ENCODE data around the gene ZNF880.
"Not testable (repeated sequence)": the region's sequence is repeated elsewhere in the genome, so short reads cannot be mapped to it uniquely, and the experiment has no call there.

Gene ZNF880

DNA sequence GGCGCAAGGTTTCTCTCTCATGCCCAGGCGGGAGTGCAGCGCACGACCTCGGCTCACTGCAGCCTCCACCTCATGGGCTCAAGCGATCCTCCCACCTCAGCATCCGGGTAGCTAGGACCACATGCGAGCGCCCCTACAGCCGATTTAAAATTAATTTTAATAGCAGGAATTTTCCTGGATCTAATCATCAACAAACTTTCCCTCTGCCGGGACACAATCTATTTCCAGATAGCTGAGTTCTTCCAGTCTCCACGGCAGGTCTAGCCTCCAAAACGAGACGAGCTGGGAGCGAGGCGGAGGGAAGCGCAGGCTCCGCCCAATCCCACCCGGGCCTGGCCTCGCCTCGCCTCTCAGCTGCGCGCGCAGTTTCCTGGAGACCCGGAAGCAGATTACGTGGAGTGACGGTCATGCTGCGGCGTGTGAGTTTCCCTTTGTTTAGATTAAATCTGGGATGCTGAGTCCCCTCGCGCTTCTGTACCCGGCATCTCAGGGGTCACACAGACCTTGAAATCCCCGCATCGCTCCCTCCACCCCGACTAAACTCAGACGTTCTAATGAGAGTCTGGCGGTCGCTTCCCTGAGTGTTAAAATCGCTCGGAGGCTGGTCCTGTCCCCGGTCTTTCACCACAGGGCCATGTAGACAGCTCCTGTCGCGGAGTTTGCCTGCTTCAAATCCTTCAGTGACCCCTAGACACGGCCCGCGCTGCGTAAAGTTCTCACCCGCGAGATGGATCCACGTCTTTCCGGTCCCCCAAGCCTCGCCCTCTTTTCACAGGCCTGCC, at the start of gene ZNF880:
Gene ZNF880, plus strand, starts transcription at position 365 of the 782 bp plus-strand sequence. Its CDS starts 43 bp downstream, at position 408.
- peak; percentile 97 for DNase-seq (ENCODE audit: low spot score)

GRCh38 chr19:52322429-52322828, 47.3 kb upstream of the ZNF880 start:
- no peak for DNase-seq (ENCODE audit: low spot score)

DNA sequence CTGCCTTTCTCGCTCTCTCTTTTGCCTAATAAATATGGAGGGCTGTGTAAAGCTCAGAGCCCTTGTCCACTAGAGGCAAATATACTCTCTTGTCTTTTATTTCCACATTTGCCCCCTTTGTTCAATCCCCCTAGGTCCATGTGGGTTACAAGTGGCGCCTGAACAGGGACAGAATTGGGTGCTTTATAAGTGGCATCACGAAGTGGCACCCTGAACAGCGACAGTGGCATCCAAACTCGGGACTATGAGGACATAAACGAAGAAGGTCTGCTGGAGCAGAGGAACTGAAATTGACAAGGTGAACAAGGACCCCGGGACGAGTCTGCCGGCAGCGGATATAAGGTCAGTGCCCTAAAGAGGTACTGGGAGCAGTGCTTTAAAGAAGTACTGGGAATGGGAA, 38.0 kb upstream of the ZNF880 start:
- DNase-seq (ENCODE audit: low spot score) = no peak

DNA sequence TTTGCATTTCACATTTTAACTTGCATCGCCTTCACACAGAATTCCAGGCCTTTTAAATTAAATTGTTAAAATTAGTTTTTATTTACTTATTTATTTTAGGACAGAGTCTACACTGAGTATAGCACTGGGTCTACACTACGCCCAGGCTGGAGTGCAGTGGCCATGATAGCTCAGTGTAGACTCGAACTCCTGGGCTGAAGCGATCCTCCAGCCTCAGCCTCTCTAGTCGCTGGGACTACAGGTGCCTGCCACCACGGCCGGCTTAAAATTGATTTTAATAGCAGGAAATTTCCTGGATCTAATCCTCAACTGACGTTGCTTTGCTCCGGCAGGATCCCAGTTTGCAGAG, 34.0 kb upstream of the ZNF880 start:
- no peak for DNase-seq (ENCODE audit: low spot score)

GRCh38 chr19:52336117-52336790, 33.5 kb upstream of the ZNF880 start, which contains the start of gene ZNF610:
Gene ZNF610, plus strand, starts transcription at chr19:52336243. Its CDS starts 12,930 bp downstream, at chr19:52349173.
- peak; percentile 94 for DNase-seq (ENCODE audit: low spot score)

- no peak for DNase-seq (ENCODE audit: low spot score)
Measured at GRCh38 chr19:52336791-52337381, 32.8 kb upstream of the ZNF880 start.

GRCh38 chr19:52339022-52339421, 30.7 kb upstream of the ZNF880 start:
- not testable (repeated sequence) for DNase-seq (ENCODE audit: low spot score)

DNA sequence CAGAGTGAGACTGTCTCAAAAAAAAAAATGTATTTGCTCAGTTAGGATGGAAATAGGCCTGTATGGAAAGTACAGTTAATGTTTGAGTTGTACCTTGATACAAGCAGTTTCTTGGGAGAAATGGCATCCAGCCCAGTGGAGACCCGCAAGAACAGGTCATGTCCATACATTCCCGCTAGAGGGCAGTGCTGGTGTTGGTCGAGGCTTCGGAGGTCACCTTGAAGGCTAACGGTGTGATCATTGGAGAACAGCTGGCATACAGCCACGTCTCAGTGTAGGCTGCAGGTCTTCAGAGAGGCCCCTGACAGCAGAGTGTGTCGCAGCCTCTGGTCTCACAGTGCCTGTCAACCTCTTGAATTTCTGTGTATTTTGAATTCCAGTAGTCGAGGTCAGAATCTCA, 26.2 kb upstream of the ZNF880 start:
- DNase-seq (ENCODE audit: low spot score) = peak; percentile 26

DNA sequence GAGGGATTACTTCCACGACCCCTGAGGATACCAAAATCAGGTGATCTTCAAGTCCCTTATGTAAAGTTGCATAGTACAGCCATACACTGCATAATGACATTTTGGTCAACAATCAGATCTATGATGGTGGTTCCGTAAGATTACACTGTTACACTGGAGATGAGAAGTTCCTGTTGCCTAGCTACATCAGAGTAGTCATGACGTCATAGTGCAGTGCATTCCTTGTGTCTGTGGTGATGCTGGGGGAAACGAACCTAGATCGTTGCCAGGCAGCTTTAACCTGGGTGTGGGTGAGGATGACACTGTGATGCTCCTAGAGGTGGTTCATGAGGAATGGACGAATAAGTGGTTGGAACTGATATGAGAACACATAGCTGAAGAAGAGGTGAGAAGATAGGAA, 24.6 kb upstream of the ZNF880 start:
- DNase-seq (ENCODE audit: low spot score) = no peak

GRCh38 chr19:52351512-52351911, 18.2 kb upstream of the ZNF880 start:
- DNase-seq (ENCODE audit: low spot score) = no peak

- no peak for DNase-seq (ENCODE audit: low spot score)
Measured at GRCh38 chr19:52366414-52366824, 3.3 kb upstream of the ZNF880 start.

DNA sequence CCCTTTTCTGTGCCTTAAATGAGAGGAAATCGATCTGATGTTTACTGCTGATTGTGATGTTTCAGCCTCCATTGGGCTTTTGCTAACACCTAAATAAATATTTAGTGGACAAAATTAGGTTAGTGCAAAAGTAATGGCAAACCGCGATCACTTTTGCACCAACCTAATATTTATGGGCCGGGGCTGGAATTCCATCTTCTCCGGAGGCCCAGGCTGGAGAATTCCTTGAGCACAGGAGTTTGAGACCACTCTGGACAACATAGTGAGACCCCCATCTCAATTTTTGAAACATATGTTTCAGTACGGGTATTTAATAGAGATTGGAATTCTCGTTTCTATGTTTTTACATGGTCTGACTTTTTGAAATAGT, 603 bp downstream of the ZNF880 start:
- no peak for DNase-seq (ENCODE audit: low spot score)

DNA sequence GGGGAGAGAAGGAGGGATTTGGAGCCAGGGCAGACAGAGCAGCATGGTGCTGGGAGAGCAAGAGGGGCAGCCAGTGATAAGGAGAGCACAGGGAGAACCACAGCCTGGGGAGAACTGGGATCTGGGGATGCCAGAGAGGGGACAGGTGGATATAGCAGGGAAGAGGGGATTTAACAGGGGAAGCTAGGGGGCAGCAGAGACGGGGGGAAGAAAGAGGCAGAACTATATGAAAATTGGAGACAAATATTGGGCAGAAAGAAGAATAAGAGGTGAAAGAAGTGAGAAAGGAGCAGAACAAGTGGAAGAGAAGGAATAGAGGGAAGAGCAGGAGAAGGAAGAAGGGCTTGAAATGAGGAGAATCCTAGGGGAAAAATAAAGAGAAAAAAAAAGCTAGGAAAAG, 21.4 kb downstream of the ZNF880 start:
- DNase-seq (ENCODE audit: low spot score) = no peak

GRCh38 chr19:52397310-52398080, 27.8 kb downstream of the ZNF880 start, which contains the start of gene ZNF528:
Gene ZNF528, plus strand, starts transcription at chr19:52397849. Its CDS starts 4,165 bp downstream, at chr19:52402014.
- peak; percentile 99 for DNase-seq (ENCODE audit: low spot score)

DNA sequence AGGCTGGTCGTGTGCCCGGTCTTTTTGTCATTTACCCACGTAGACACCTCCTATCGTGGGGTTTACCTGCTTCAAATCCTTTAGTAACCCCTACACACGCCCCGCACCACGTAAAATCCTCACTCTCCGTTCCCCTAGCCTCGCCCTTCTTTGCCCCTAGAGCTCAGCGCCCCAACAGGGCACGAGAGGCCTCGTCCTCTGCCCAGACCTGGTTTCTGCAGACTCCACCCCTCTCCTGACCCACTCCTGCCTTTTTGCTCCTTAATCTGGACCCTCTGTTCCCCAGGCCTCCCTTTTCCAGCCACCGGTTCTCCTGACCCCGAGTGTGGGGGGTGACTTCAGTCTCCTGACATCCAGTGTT, 28.3 kb downstream of the ZNF880 start:
- DNase-seq (ENCODE audit: low spot score) = peak; percentile 20

DNA sequence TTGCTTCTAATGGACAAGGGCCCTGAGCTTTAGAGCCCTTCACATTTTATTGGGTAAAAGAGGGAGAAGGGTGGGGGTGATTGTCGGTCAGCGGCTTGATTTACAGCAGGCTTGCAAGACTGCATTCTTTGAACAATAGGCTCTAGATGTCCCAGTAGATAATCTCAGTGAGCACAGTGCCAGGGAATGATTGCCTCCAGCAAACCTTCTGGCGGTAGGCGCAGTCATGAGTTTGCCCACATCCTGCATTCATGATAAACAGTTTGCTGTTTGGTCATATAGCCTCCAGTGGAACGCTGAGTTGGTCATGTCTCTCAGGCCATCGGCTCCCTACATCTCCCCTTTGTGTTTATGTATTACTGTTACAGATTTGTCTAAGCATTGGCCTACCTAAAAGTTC, 40.6 kb downstream of the ZNF880 start:
- no peak for DNase-seq (ENCODE audit: low spot score)

GRCh38 chr19:52415711-52416110, 46.0 kb downstream of the ZNF880 start:
- no peak for DNase-seq (ENCODE audit: low spot score)

DNA sequence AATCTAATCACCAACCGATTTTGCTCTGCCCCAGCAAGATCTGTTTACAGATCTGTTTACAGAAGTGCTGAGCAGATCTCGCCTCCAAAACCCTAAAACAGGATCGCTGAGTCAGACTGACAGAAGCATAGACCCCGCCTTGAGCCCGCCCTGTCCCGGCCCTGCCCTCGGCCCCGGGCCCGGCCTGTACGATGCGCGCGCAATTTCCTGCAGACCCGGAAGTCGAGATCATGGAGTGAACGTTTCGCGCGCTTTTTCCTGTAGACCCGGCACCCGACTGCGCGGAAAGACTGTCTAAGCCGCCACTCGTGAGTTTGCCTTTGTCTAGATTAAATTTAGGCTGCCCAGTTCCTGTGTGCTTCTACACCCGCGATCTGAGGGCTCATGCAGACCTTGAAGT, 59.2 kb downstream of the ZNF880 start, which contains the start of gene ZNF534:
Gene ZNF534, plus strand, starts transcription at position 212 of the 400 bp plus-strand sequence. CDS start 2,327 bp downstream, outside the sequence.
- no peak for DNase-seq (ENCODE audit: low spot score)
